ENCODE results near the gene TANGO2. TPM values are rescaled to one million over a fixed set of nuclear protein-coding genes. Genes with fewer than 3 reads are reported as not detected.
A peak's percentile ranks its signal among the peaks of the same experiment; 100 is the strongest.

Gene TANGO2
- total and polyA plus RNA-seq, 9 of the 15 experiments (the other 6 are each of a cell fraction or from before 2014, with no cell fraction given), result 15.5 to 94.9 (median 70.1) TPM

DNA sequence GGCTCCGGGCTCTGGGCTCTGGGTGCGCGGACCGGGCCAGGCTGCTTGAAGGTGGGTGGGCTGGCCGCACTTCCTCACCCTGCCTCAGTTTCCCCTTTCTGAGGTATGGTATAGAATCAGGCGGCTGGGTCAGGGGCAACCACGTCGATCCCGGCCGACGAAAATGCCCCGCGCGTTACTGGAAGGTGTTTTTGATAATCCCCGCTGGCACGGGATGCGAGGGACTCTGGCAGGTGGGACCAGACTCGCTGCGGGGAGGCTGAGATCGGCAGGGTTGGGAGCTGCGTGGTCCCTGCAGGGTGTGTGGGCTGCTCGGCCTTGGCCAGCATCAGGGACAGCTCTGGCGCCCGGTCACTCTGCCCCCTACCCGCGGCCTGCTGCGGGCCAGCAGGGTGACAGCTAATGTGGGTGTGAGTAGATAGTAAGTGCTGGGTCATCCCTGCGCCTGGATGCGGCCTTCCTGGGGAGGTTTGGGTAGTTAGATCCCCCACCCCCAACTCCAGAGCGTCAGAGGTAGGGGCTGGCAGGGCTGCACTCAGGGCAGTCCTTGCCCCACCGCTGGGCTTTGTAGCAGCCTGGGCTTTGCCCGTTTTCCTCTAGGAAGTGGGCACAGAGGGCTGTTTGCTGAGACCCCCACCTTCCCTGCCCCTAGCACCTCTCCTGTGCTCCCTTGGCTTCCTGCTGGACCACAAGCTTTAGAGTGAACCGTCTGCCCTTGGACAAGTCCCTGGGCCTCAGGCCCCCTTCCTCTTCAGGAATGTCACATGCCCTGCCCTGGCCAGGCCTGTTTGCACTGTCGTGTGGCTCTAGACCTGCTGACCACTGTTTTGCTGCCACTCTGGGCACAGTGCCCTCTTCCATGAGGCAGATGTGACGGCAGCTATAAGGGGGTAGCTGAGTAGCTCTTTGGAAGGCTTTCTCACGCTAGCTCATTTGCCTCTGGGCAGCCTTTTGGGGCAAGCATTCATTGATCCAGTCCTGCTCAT is 579 bp downstream of the TANGO2 start (continued):
- peak; percentile 47; the same call in 1 of the 2 replicates for TF ChIP-seq ZNF23 (CRISPR knock-in tag; IDR thresholded peaks at IDR 0.05)
- TF ChIP-seq, protein P1, sequence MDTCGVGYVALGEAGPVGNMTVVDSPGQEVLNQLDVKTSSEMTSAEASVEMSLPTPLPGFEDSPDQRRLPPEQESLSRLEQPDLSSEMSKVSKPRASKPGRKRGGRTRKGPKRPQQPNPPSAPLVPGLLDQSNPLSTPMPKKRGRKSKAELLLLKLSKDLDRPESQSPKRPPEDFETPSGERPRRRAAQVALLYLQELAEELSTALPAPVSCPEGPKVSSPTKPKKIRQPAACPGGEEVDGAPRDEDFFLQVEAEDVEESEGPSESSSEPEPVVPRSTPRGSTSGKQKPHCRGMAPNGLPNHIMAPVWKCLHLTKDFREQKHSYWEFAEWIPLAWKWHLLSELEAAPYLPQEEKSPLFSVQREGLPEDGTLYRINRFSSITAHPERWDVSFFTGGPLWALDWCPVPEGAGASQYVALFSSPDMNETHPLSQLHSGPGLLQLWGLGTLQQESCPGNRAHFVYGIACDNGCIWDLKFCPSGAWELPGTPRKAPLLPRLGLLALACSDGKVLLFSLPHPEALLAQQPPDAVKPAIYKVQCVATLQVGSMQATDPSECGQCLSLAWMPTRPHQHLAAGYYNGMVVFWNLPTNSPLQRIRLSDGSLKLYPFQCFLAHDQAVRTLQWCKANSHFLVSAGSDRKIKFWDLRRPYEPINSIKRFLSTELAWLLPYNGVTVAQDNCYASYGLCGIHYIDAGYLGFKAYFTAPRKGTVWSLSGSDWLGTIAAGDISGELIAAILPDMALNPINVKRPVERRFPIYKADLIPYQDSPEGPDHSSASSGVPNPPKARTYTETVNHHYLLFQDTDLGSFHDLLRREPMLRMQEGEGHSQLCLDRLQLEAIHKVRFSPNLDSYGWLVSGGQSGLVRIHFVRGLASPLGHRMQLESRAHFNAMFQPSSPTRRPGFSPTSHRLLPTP (IDR thresholded peaks at IDR 0.05; ENCODE audit: borderline replicate concordance, extremely low read depth, insufficient read length), result no peak
- TF ChIP-seq RBM22 (IDR thresholded peaks at IDR 0.05; ENCODE audit: low read depth, low read length, poor library complexity, severe bottlenecking), result no peak
- TF ChIP-seq HOXB6 (CRISPR knock-in tag; IDR thresholded peaks at IDR 0.05; ENCODE audit: borderline replicate concordance), result no peak; the same call in 1 of the 2 replicates
- TF ChIP-seq, protein P2, sequence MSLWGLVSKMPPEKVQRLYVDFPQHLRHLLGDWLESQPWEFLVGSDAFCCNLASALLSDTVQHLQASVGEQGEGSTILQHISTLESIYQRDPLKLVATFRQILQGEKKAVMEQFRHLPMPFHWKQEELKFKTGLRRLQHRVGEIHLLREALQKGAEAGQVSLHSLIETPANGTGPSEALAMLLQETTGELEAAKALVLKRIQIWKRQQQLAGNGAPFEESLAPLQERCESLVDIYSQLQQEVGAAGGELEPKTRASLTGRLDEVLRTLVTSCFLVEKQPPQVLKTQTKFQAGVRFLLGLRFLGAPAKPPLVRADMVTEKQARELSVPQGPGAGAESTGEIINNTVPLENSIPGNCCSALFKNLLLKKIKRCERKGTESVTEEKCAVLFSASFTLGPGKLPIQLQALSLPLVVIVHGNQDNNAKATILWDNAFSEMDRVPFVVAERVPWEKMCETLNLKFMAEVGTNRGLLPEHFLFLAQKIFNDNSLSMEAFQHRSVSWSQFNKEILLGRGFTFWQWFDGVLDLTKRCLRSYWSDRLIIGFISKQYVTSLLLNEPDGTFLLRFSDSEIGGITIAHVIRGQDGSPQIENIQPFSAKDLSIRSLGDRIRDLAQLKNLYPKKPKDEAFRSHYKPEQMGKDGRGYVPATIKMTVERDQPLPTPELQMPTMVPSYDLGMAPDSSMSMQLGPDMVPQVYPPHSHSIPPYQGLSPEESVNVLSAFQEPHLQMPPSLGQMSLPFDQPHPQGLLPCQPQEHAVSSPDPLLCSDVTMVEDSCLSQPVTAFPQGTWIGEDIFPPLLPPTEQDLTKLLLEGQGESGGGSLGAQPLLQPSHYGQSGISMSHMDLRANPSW (CRISPR knock-in tag; IDR thresholded peaks at IDR 0.05), result no peak; the same call in 1 of the 2 replicates
- TF ChIP-seq ZNF583 (CRISPR knock-in tag; IDR thresholded peaks at IDR 0.05), result peak; percentile 80; the same call in 1 of the 2 replicates
- TF ChIP-seq, protein P3, sequence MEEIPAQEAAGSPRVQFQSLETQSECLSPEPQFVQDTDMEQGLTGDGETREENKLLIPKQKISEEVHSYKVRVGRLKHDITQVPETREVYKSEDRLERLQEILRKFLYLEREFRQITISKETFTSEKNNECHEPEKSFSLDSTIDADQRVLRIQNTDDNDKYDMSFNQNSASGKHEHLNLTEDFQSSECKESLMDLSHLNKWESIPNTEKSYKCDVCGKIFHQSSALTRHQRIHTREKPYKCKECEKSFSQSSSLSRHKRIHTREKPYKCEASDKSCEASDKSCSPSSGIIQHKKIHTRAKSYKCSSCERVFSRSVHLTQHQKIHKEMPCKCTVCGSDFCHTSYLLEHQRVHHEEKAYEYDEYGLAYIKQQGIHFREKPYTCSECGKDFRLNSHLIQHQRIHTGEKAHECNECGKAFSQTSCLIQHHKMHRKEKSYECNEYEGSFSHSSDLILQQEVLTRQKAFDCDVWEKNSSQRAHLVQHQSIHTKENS (CRISPR knock-in tag; IDR thresholded peaks at IDR 0.05), result no peak
- TF ChIP-seq MCM2 (IDR thresholded peaks at IDR 0.05; ENCODE audit: low read depth), result no peak
- TF ChIP-seq SRF (CRISPR knock-in tag; IDR thresholded peaks at IDR 0.05), result peak in 1 of 2 experiments; percentile 74; a peak in 2 of 4 replicates
- TF ChIP-seq ZNF134 (CRISPR knock-in tag; conservative IDR thresholded peaks at IDR 0.05), result peak; percentile 30; the same call in 1 of the 2 replicates
- no peak for TF ChIP-seq TFAM (CRISPR knock-in tag; conservative IDR thresholded peaks at IDR 0.05)
- TF ChIP-seq MTF1 (CRISPR knock-in tag; IDR thresholded peaks at IDR 0.05; ENCODE audit: borderline replicate concordance), result peak; percentile 83
- TF ChIP-seq SMARCA5 (IDR thresholded peaks at IDR 0.05), result no peak
- TF ChIP-seq JUNB (CRISPR knock-in tag; conservative IDR thresholded peaks at IDR 0.05), result no peak
- TF ChIP-seq ATF1 (CRISPR knock-in tag; IDR thresholded peaks at IDR 0.05), result no peak
- TF ChIP-seq ATF1 (tag; IDR thresholded peaks at IDR 0.05), result peak; percentile 86
- TF ChIP-seq NCOA1 (IDR thresholded peaks at IDR 0.05; ENCODE audit: low read depth), result no peak
- TF ChIP-seq KLF13 (tag; IDR thresholded peaks at IDR 0.05; ENCODE audit: borderline replicate concordance, low read depth), result peak; percentile 66; the same call in 1 of the 2 replicates
- TF ChIP-seq FOXK1 (CRISPR knock-in tag; IDR thresholded peaks at IDR 0.05; ENCODE audit: borderline replicate concordance), result no peak

Data from K562 (cell line).